ENCODE results near the gene LDLRAD4. TPM values are rescaled to one million over a fixed set of nuclear protein-coding genes. Genes with fewer than 3 reads are reported as not detected.
"Not testable (repeated sequence)": the region's sequence is repeated elsewhere in the genome, so short reads cannot be mapped to it uniquely, and the experiment has no call there.

LDLRAD4 gene
- total RNA-seq, 1 donor from 2014 or later: 28.2 TPM

DNA sequence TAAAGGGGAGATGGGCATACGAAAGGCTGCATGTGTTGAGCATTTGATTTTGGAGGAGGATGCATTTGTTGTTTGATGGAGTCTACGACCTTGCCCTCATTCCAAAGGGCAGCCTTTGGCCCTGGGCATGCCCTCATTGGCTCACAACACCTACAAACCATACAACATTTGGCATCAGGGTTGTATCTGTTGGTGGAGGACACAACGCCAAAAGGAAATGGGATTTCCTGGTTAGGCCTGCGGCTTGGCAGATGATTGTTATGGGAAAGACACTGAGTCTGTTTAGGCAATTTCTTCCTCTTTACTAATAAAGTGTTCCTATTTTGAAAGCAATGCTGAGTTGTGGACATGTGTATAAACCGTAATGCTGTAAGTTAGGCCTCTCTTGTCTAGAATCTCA lies 246.9 kb downstream of the LDLRAD4 start:
- DNase-seq: no peak

DNA sequence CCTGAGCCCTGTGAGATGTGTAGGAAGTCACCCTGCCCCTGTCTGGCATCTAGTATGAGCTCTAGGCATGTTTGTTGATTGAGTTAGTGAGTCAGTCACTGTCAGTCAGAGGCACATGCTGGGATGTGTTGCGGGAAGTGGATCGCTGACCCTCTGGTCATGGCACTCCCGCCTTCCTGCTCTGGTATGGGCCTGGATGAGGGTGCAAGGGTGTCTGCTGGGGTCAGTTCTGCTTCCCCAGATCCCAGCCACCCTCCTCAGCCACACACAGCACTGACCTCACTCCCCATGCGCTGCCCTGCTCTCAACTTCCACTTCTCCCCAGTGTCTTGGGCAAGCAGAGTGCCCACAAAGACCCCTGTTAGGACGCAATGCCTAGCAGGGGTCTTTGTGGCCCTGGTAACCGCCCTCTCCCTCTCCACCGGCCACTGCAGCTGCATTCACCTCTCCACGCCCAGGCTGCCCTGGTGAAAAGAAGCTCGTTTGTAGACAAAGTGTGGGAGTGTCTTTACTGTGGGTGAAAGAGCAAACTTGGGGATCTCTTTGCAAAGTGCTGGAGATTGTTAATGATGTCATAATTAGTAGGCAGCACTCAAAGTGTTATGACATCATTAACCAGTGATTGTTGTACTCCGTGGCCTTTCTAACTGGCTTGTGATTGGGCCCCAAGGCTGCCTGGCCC lies 252.1 kb downstream of the LDLRAD4 start:
- DNase-seq: no peak

DNA sequence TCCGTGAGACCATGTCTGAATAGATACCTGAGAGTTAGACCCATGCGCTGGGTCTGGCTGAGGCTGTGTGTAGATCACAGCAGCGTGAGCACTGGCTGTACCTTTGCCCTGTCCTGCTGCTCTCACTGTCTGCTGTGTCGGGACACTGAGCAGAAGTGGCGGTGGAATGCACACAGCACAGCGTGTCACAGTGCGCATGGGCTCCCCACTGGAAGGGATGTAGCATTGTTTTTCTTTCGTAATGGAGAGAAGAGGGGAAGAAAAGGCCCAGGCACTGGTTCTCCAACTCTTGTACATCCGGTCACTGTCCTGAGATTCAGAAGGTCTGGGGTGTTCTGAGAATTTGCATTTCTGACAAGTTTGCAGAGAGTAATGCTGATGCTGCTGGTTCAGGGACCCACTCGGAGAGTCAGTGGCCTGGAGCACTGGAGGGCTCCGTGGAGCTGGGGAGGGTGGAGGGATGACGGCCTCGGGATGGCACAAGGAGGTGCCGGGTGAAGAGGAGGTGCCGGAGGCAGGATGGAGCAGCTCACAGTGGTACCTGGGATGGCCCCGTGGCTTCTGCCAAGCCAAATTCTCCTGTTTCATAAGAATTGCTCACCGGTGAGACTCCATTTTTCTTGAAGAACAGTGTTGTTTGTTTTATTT lies 252.8 kb downstream of the LDLRAD4 start:
- no peak for DNase-seq

GRCh38 chr18:13471971-13472628 lies 253.5 kb downstream of the LDLRAD4 start:
- DNase-seq: no peak

DNA sequence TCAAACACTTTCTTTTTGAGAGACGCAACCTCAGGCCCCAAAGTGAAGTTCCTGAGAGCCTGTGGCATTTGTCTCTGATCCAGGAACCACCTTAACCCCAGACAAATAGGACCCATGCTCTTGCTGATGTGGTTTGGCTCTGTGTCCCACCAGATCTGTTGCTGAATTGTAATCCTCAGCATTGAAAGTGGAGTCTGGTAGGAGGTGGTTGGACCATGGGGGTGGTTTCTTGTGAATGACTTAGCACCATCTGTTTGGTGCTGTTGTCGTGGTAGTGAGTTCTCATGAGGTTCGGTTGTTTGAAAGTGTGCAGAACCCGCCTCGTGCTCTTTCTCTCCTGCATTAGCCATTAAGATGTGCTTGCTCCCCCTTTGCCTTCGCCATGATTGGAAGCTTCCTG lies 255.2 kb downstream of the LDLRAD4 start:
- DNase-seq: no peak

GRCh38 chr18:13474336-13474735 lies 255.8 kb downstream of the LDLRAD4 start:
- no peak for DNase-seq

GRCh38 chr18:13474907-13475545 lies 256.5 kb downstream of the LDLRAD4 start:
- DNase-seq: no peak

GRCh38 chr18:13476312-13476711 lies 257.8 kb downstream of the LDLRAD4 start:
- not testable (repeated sequence) for DNase-seq

- DNase-seq: no peak
Observed at GRCh38 chr18:13477147-13477683, 258.7 kb downstream of the LDLRAD4 start.

- no peak for DNase-seq
Observed at GRCh38 chr18:13480571-13481255, 262.2 kb downstream of the LDLRAD4 start.

DNA sequence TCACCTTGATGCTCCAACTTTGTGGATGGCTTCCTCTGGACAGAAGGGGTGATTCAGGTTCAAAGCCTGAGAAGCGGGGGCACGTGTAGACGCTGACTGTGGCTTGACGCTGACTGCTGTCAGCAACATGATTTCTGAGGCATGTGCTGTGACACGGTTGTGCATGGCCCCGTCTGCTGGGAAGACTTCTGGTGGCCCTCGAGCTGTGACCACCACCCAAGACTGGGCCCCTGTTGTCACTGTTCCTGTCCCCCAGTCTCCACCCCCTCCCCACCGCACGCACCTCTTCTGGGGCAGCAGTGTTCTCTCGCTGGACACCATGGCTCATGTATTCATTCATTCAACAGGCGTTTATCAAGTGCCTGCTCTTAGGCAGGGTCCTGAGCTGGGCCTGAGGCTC lies 262.8 kb downstream of the LDLRAD4 start:
- DNase-seq: no peak

- no peak for DNase-seq
Observed at GRCh38 chr18:13481820-13482617, 263.5 kb downstream of the LDLRAD4 start.

GRCh38 chr18:13482618-13482945 lies 264.0 kb downstream of the LDLRAD4 start:
- no peak for DNase-seq

DNA sequence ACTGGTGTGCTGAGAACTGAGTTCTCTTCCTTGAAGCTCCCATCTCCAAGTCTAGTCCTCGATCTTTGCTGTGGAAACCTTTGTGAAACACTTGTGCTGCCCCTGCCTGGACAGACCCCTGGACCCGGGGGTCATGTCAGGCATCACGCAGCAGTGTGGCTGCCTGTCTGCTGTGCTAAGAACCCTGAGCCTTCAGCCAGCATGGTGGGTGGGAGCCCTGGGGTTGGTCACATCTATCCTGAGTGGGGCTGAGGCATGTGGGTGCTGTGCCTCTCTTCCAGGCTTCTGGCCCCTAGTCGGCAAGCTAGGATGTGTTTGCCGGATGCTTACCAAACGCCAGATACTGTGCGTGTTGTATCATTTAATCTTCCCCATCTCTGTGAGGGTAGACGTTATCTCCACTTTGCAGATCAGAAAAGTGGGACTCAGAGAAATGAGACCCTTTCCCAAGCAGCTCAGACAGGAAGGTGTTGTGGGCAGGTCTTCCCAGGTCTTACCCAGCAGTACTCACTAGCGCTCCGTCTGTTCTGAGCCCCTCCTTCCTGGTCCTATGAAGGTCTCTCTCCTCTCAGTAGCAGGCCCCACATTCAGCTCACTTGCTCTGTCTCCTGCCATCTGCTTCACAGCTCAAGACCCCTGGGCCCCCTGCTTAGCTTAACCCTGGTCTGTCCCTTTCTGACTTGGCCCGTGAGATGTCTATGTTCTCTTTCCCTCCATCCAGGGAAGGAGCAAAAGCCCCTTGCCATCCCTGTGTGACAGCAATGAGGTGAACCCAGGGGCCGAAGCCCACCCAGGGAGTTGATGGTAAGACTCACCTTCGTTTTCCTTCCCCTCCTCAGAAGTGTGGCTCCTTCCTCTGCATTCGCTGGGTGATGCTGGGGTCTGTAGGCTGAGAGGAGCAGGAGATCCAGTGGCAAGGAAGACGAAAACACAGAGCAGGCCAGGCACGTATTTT lies 265.0 kb downstream of the LDLRAD4 start:
- DNase-seq: no peak

- DNase-seq: no peak
Observed at GRCh38 chr18:13485182-13485581, 266.6 kb downstream of the LDLRAD4 start.

DNA sequence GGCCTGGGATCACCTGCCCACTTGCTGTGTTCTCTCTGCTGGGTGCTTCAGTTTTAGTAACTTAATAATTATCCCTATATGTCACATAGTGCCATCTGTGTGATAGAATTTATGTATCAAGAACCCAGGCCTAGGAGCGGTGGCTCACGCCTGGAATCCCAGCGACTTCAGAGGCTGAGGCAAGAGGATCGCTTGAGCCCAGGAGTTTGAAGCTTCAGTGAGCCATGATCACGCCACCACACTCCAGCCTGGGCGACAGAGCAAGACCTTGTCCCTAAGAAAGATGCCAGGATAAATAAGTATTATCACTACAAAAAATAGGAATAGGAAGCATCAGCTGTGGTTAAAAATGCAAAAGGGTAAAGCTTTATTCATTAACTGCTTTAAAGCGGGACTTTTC lies 267.0 kb downstream of the LDLRAD4 start:
- DNase-seq: no peak

GRCh38 chr18:13486284-13486683 lies 267.7 kb downstream of the LDLRAD4 start:
- no peak for DNase-seq

DNA sequence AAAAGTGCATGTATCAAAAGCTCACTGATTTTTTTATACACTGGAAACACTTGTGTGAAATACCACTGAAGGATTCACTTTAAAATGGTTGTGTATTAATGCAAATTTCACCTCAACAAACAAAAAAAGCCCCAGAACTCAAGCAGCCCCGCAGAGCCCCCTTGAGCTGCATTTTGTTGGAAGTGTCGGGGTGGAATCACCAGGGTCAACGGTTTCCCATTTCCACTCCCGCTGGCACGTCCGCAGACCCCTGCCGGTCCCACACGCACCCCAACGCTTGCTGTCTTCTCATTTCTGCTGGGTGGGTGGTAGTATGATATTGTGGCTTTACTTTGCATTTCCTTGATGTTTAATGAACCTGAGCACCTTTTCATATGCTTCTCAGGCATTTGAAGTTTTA lies 268.1 kb downstream of the LDLRAD4 start:
- no peak for DNase-seq

- DNase-seq: no peak
Observed at GRCh38 chr18:13487237-13487636, 268.7 kb downstream of the LDLRAD4 start.

DNA sequence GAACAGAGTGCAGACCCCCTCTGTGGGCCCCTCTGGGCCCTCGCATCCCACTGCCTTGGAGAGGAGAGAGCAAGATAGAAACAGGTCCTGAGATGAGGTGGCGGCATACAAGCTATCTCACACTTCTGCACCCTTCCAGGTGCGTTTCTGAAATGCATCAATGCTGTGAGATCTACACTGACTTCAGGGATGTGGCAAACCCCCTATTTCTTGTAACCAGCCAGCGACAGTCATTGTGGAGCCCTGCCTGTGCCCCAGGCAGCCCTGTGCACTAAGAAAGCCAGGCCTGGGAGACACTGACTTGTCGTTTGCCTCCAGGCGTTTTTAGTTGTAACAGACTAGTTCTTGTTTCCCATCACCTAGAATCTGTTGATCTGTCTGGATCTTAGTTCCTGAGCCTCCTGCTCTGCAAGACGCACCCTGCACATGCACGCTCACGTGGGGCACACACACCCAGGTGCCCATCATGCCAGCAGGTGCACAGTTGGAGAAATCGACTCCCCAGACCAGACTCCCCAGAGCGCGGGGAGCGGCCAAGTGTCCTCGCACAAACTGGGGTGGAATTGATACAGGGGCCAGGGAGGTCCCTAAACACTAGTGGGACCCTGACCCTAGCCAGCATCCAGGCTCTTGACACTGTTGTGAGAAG lies 269.8 kb downstream of the LDLRAD4 start:
- DNase-seq: no peak

Data from skin of body (tissue), 2 donors.